Adrenal gland (tissue), 5 donors: ENCODE measurements around the gene MAD1L1.

Experiments used
- POLR2A ChIP-seq, 2 donors: fragments of 450-650 bp; IDR thresholded peaks; one replicate each; pipeline ENCODE4 v1.6.1; 2017; ENCODE audit warnings: antibody characterized with exemption in 2 of 2, mild to moderate bottlenecking in 2 of 2, moderate library complexity in 1 of 2
- TF ChIP-seq, protein P1 (sequence below), 6 experiments: fragments of 450-650 bp in 4 of 6; fragments of 200-600 bp in 2 of 6; sonication (generic) in 1 of 6; IDR thresholded peaks; 1 replicate in 5 of 6; 2 replicates in 1 of 6; pipeline versions ENCODE4 v1.5.1 to v1.8.0; 2016 to 2021; ENCODE audit warnings: antibody characterized with exemption in 6 of 6, mild to moderate bottlenecking in 2 of 6, moderate library complexity in 1 of 6
- donor health status: DM: no; HTN: no; CAD: no.

DNA sequence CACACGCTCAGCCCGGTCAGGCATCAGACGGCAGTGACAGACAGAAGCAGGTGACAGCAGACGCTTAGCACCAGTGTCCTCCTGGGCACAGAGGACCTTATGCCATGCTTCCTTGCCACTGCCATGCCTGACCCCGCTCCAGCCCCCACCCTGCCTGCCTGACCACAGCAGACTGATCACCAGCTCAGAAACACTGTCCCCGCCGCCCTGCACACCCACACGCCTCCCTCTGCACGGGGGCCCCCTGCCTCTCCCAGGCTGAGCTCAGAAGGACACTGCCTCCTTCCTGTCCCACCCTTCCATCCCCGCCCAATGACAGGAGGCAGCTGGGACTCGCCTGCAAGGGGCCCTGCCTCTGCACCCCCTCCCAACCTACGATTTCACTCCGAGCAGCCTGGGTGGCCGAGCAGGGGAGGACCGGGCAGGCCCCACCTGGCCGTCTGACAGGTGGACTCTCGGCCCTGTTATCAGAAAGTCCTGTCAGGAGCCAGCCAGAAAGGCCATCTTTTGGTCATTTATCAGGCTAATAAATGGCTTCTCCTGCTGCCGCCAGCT lies 379.2 kb downstream of the MAD1L1 start:
- TF ChIP-seq, protein P1, sequence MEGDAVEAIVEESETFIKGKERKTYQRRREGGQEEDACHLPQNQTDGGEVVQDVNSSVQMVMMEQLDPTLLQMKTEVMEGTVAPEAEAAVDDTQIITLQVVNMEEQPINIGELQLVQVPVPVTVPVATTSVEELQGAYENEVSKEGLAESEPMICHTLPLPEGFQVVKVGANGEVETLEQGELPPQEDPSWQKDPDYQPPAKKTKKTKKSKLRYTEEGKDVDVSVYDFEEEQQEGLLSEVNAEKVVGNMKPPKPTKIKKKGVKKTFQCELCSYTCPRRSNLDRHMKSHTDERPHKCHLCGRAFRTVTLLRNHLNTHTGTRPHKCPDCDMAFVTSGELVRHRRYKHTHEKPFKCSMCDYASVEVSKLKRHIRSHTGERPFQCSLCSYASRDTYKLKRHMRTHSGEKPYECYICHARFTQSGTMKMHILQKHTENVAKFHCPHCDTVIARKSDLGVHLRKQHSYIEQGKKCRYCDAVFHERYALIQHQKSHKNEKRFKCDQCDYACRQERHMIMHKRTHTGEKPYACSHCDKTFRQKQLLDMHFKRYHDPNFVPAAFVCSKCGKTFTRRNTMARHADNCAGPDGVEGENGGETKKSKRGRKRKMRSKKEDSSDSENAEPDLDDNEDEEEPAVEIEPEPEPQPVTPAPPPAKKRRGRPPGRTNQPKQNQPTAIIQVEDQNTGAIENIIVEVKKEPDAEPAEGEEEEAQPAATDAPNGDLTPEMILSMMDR (IDR thresholded peaks at IDR 0.05): no peak
- TF ChIP-seq POLR2A (IDR thresholded peaks at IDR 0.05): no peak
